Thyroid gland (tissue), 4 donors: ENCODE data around the gene ZNG1A.
"Not testable (repeated sequence)": the region's sequence is repeated elsewhere in the genome, so short reads cannot be mapped to it uniquely, and the experiment has no call there.

Experiments
- POLR2A ChIP-seq, 2 donors: fragments of 450-650 bp; IDR thresholded peaks; one replicate each; pipeline ENCODE4 v1.6.1; 2017; ENCODE audit warnings: antibody characterized with exemption in 2 of 2, mild to moderate bottlenecking in 2 of 2, moderate library complexity in 1 of 2
- TF ChIP-seq, protein P1 (sequence below), 6 experiments: fragments of 200-600 bp in 3 of 6; fragments of 450-650 bp in 3 of 6; sonication (generic) in 3 of 6; IDR thresholded peaks; one replicate each; pipeline ENCODE4 v1.5.1; 2016 to 2019; ENCODE audit warnings: antibody characterized with exemption in 6 of 6, mild to moderate bottlenecking in 2 of 6, inconsistent platforms in 1 of 6, moderate library complexity in 1 of 6

DNA sequence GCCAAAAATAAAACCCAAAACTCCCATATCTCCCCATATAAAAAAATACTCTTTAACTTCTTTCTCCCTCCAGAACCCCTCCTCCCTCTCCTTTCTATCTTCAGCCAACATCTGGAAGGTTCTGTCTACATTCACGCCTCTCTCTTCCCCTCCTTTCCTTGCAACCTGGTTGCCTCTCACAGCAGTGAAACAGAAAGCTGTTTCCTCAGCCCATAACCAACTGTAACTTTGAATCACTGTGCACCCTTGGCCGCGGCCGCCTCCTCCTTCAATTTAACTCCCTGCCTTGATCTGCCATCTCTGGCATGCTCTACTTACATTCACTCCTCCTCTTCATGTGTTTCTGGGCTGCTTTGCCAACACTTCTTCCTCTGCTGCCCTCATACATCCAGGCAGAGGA is 83.9 kb downstream of the ZNG1A start:
- TF ChIP-seq, protein P1, sequence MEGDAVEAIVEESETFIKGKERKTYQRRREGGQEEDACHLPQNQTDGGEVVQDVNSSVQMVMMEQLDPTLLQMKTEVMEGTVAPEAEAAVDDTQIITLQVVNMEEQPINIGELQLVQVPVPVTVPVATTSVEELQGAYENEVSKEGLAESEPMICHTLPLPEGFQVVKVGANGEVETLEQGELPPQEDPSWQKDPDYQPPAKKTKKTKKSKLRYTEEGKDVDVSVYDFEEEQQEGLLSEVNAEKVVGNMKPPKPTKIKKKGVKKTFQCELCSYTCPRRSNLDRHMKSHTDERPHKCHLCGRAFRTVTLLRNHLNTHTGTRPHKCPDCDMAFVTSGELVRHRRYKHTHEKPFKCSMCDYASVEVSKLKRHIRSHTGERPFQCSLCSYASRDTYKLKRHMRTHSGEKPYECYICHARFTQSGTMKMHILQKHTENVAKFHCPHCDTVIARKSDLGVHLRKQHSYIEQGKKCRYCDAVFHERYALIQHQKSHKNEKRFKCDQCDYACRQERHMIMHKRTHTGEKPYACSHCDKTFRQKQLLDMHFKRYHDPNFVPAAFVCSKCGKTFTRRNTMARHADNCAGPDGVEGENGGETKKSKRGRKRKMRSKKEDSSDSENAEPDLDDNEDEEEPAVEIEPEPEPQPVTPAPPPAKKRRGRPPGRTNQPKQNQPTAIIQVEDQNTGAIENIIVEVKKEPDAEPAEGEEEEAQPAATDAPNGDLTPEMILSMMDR (IDR thresholded peaks at IDR 0.05), result not testable (repeated sequence)
- TF ChIP-seq POLR2A (IDR thresholded peaks at IDR 0.05), result not testable (repeated sequence)
